Activated T-helper 17 cell treated with anti-CD3 and anti-CD28 coated beads, Interleukin-2, amount 50 U/mL, for 72 hours (primary cell): ENCODE results near the gene CUL9. TPM values are rescaled to one million over a fixed set of nuclear protein-coding genes. Genes with fewer than 3 reads are reported as not detected.

Experiments used
- ATAC-seq: fragments of 150-1000 bp; cut with Tn5 transposase; replicated peaks from 2 replicates; pipeline ENCODE4 v1.10.0; 2021; ENCODE audit warnings: mild to moderate bottlenecking, moderate library complexity
- H3K27ac Mint-ChIP-seq: one replicate; pipeline ENCODE4 v1.8.0; 2022; ENCODE audit warnings: mixed read lengths
- H3K27me3 Mint-ChIP-seq: one replicate; pipeline ENCODE4 v1.8.0; 2022; ENCODE audit warnings: mixed read lengths
- H3K36me3 Mint-ChIP-seq: one replicate; pipeline ENCODE4 v1.8.0; 2022; ENCODE audit warnings: low read depth, mild to moderate bottlenecking, mixed read lengths
- H3K4me1 Mint-ChIP-seq: one replicate; pipeline ENCODE4 v1.8.0; 2022; ENCODE audit warnings: mixed read lengths
- H3K4me3 Mint-ChIP-seq: one replicate; pipeline ENCODE4 v1.8.0; 2022; ENCODE audit warnings: mild to moderate bottlenecking, mixed read lengths
- H3K9me3 Mint-ChIP-seq: one replicate; pipeline ENCODE4 v1.8.0; 2022; ENCODE audit warnings: mixed read lengths
- total RNA-seq, 2 donors: library from RNA; stranded (reverse); gene quantifications; one replicate each; pipeline ENCODE4 v1.2.3, GENCODE V29; 2022

Gene CUL9
- total RNA-seq, 2 donors from 2014 or later: 40.7 to 44.9 TPM

DNA sequence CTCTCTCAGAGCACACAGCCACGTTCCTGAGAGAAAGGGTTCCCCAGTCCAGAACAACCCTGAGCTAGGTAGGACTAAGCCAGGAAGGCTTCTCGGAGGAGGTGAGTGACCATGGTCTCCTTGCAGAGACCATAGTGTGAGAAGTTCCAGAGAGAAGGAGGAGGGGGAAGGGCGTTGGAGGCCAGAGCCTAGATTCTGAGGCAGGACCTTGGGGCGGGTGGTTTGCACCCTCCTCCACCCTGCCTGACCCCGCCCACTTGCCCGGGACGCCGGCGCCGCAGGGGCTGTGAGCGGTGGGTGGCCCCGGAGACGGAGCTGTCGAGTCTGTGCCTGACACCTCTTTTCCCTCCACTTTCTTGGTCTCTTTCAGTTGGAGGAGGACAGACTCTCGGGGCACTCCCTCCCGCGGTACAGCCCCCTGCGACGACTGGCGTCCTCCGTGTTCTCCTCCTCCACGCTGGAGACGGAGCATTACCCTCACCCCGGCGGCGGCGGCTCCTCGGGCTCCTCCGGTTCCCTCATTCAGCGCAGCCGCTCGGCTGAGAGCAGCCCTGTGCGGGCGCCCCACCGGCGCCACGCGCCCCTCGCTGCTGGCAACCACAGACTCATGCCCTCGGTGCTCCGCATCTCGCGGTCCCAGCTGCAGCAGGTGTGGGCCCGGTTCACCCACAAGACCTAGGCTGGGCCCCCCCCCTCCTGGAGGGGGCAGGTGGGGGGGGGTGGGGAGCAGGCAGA lies 87.4 kb downstream of the CUL9 start:
- no peaks in the 10 kb centered on the region for H3K36me3 Mint-ChIP-seq
- H3K9me3 Mint-ChIP-seq: no peaks in the 10 kb centered on the region

DNA sequence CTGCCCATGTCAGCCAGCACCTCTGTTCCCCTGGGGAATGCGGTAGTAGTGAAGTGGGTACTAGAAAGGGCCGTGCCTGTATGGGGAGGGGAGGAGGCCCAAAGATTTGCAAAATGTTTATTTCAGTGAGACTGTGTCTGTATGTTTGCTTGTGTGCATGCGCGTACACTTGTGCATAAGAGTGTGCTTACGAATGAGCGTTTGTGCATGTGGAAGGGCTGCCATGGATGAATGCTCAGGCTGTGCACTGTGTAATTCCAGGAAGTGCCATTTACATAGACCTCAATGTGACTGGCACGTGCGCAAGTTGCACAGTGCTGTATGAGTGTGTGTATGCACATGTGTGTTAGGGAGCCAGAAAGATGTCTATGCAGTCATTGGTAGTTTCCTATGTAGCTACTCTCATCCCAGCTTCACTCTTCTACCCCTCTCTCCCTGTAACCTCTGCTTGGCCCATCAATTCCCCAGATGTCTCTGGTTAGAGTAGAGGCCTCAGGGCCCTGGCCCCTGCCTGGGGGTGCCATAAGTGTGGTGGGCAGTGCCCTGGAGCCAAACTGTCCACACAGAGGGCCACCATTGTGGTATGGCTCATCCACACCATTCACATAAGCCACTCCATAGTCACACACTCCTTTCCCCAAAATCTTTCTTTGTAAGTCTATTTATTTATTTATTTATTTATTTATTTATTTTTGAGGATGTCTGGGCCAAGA lies 89.3 kb downstream of the CUL9 start:
- Mint-ChIP-seq H3K27me3 (peaks cover 8% of the 10 kb centered on the region), H3K4me1 (peaks cover 5% of the 10 kb centered on the region), H3K36me3 (no peaks in the 10 kb centered on the region), H3K4me3 (no peak overlapping the region), H3K9me3 (no peaks in the 10 kb centered on the region), H3K27ac (no peak overlapping the region)
- ATAC-seq: no peak

More for the DNA sequence above, 87.4 kb downstream of the CUL9 start:
- peak; percentile 71 for ATAC-seq
- Mint-ChIP-seq H3K4me3 (peak overlapping the region; percentile 70), H3K27me3 (peaks cover 3% of the 10 kb centered on the region), H3K4me1 (no peaks in the 10 kb centered on the region), H3K27ac (peak overlapping the region; percentile 42)

DNA sequence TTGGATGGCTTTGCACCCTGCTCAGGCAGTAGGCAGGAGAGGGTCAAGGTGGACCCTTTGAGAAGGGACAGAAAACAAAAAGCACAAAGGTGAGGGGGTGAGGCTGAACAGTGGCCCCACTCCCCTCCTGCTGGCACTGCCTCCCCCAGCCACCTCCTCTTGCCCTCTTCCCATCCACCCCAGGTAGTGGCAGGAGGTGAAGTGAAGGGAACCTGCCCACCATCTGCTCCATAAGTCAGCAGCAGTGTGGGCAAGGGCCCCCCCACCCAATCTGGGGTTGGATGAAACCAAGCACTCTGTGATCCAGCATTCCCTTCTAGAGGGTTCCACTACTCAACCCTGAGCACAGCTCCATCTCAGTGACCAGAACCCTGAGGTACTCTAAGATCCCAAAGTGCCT lies 89.9 kb downstream of the CUL9 start:
- peaks cover 9% of the 10 kb centered on the region for H3K27me3 Mint-ChIP-seq
- H3K4me3 Mint-ChIP-seq: no peak overlapping the region

DNA sequence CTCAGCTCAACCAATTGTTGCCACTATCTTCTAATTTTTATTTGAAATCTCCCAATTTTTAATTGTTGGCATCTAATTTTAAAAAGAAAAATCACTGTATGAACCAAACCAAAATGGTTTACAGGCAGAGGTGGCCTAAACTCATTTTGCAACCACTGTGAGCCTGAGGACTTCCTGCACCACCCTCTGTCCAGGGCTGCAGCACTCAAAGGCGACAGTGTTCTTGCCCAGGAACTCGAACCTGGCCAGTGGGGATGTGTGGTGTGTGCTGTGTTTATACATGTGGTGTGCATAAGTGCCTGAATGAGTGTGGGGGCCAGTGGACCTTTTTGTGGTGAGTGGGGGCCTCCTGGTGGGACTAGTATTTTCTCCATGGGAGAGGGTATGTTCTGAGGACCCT lies 91.7 kb downstream of the CUL9 start:
- H3K27me3 Mint-ChIP-seq: peaks cover 14% of the 10 kb centered on the region
- no peak for ATAC-seq
- H3K9me3 Mint-ChIP-seq: no peaks in the 10 kb centered on the region
- H3K27ac Mint-ChIP-seq: no peak overlapping the region
- H3K4me3 Mint-ChIP-seq: no peak overlapping the region
- no peaks in the 10 kb centered on the region for H3K36me3 Mint-ChIP-seq
- H3K4me1 Mint-ChIP-seq: peaks cover 6% of the 10 kb centered on the region

More for the DNA sequence above, 89.9 kb downstream of the CUL9 start:
- H3K36me3 Mint-ChIP-seq: no peaks in the 10 kb centered on the region
- peak overlapping the region; percentile 48 for H3K27ac Mint-ChIP-seq
- H3K4me1 Mint-ChIP-seq: peaks cover 6% of the 10 kb centered on the region
- H3K9me3 Mint-ChIP-seq: no peaks in the 10 kb centered on the region
- ATAC-seq: no peak

Other genes starting within 250 kb of the CUL9 start
- gene GNMT, start 221.4 kb upstream of the CUL9 start, total RNA-seq: under 1 TPM; 0.24 to 0.30 TPM
- 10 to 100 TPM in 1 of 2 donors, 1 to 10 TPM in 1; 9.6 to 16.4 TPM for gene PEX6, start 203.0 kb upstream of the CUL9 start, total RNA-seq
- gene PPP2R5D, start 197.6 kb upstream of the CUL9 start, total RNA-seq: 10 to 100 TPM; 55.8 to 62.5 TPM
- 10 to 100 TPM; 75.7 to 93.8 TPM for gene MEA1, start 168.2 kb upstream of the CUL9 start, total RNA-seq
- gene KLHDC3, start 167.9 kb upstream of the CUL9 start, total RNA-seq: 10 to 100 TPM; 64.0 to 65.6 TPM
- gene RRP36, start 160.6 kb upstream of the CUL9 start, total RNA-seq: 10 to 100 TPM; 31.4 to 78.1 TPM
- gene CUL7, start 128.3 kb upstream of the CUL9 start, total RNA-seq: 10 to 100 TPM; 11.4 to 22.3 TPM
- 10 to 100 TPM; 65.2 to 67.3 TPM for gene MRPL2, start 122.8 kb upstream of the CUL9 start, total RNA-seq
- 10 to 100 TPM; 19.7 to 31.4 TPM for gene KLC4, start 122.6 kb upstream of the CUL9 start, total RNA-seq
- 1 to 10 TPM in 1 of 2 donors, under 1 TPM in 1; 0.56 to 1.0 TPM for gene PTK7, start 105.9 kb upstream of the CUL9 start, total RNA-seq
- gene SRF, start 10.9 kb upstream of the CUL9 start, total RNA-seq: 10 to 100 TPM; 36.2 to 63.4 TPM
- gene DNPH1, start 47.3 kb downstream of the CUL9 start, total RNA-seq: 10 to 100 TPM; 42.6 to 57.8 TPM
- 1 to 10 TPM; 2.2 to 3.6 TPM for gene TTBK1, start 61.3 kb downstream of the CUL9 start, total RNA-seq
- not detected for gene SLC22A7, start 116.1 kb downstream of the CUL9 start, total RNA-seq
- gene CRIP3, start 126.6 kb downstream of the CUL9 start, total RNA-seq: 1 to 10 TPM; 4.2 to 4.6 TPM
- gene ZNF318, start 187.5 kb downstream of the CUL9 start, total RNA-seq: 10 to 100 TPM; 11.2 to 21.0 TPM
- gene ABCC10, start 245.3 kb downstream of the CUL9 start, total RNA-seq: 10 to 100 TPM; 41.2 to 47.9 TPM